Right renal cortex interstitium (tissue), 3 donors: ENCODE data around the gene CDK14. TPM values are rescaled to one million over a fixed set of nuclear protein-coding genes. Genes with fewer than 3 reads are reported as not detected.
"Not testable (repeated sequence)": the region's sequence is repeated elsewhere in the genome, so short reads cannot be mapped to it uniquely, and the experiment has no call there.

ENCODE experiments used
- DNase-seq, 3 donors: peaks; one replicate each; pipeline ENCODE4 v3.0.0-alpha.2; 2013; ENCODE audit warnings: low read depth in 3 of 3, low spot score in 2 of 3
- polyA plus RNA-seq, 3 donors: library from polyadenylated mRNA; unstranded; fragments of 120-200 nt; gene quantifications; one replicate each; pipeline ENCODE4 v1.2.1, GENCODE V29; 2013; ENCODE audit not compliant: insufficient read length in 3 of 3

Gene CDK14
- polyA plus RNA-seq, 3 donors = 33.6 to 38.4 (median 36.2) TPM

GRCh38 chr7:90713628-90714027 is 117.5 kb downstream of the CDK14 start:
- no peak for DNase-seq

GRCh38 chr7:90715067-90715466 is 118.9 kb downstream of the CDK14 start:
- DNase-seq = no peak

- DNase-seq = no peak
These were observed 121.4 kb downstream of the CDK14 start for GRCh38 chr7:90717296-90718060.

GRCh38 chr7:90719155-90719554 is 123.0 kb downstream of the CDK14 start:
- no peak for DNase-seq

GRCh38 chr7:90720984-90721760 is 125.1 kb downstream of the CDK14 start:
- DNase-seq = peak in 1 of 3 donors; percentile 16

- no peak for DNase-seq
These were observed 125.8 kb downstream of the CDK14 start for GRCh38 chr7:90721869-90722431.

- no peak for DNase-seq
These were observed 127.1 kb downstream of the CDK14 start for GRCh38 chr7:90723233-90723632.

GRCh38 chr7:90723866-90724265 is 127.7 kb downstream of the CDK14 start:
- DNase-seq = no peak

GRCh38 chr7:90726120-90726519 is 130.0 kb downstream of the CDK14 start:
- no peak for DNase-seq

- DNase-seq = no peak
These were observed 130.5 kb downstream of the CDK14 start for GRCh38 chr7:90726623-90727022.

- no peak for DNase-seq
These were observed 131.3 kb downstream of the CDK14 start for GRCh38 chr7:90727412-90727811.

GRCh38 chr7:90728568-90728967 is 132.4 kb downstream of the CDK14 start:
- no peak for DNase-seq

GRCh38 chr7:90735611-90736280 is 139.6 kb downstream of the CDK14 start:
- DNase-seq = not testable (repeated sequence)

- no peak for DNase-seq
These were observed 140.2 kb downstream of the CDK14 start for GRCh38 chr7:90736316-90736715.

- no peak for DNase-seq
These were observed 141.1 kb downstream of the CDK14 start for GRCh38 chr7:90736968-90737939.

GRCh38 chr7:90738249-90738648 is 142.1 kb downstream of the CDK14 start:
- no peak for DNase-seq

- no peak for DNase-seq
These were observed 143.6 kb downstream of the CDK14 start for GRCh38 chr7:90739716-90740115.

GRCh38 chr7:90740386-90740785 is 144.3 kb downstream of the CDK14 start:
- no peak for DNase-seq

- DNase-seq = no peak
These were observed 147.5 kb downstream of the CDK14 start for GRCh38 chr7:90743626-90744025.

- DNase-seq = no peak
These were observed 151.4 kb downstream of the CDK14 start for GRCh38 chr7:90747516-90747915.
